ENCODE results near the gene TNFAIP1.
"Not testable (repeated sequence)": the region's sequence is repeated elsewhere in the genome, so short reads cannot be mapped to it uniquely, and the experiment has no call there.

TNFAIP1 gene

DNA sequence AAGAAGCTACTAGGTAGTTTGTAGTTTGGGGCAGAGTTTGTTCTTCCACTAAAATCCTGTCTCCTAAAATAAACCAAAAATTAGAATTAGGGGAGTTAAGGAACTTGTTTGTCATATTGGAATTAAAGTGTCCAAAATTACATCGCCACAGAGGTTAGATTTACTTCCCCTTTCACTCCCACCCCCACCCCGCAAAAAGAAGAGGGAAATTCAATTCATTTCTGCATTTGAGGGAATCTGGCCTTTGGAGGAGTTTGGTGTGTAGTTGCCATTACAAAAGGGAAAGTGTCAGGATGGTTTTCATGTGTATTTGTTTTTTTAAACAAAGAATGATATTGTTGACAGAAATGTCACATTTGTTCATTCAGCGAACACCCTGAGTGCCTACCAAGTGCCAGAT is 10.8 kb upstream of the TNFAIP1 start:
- DNase-seq, result no peak

DNA sequence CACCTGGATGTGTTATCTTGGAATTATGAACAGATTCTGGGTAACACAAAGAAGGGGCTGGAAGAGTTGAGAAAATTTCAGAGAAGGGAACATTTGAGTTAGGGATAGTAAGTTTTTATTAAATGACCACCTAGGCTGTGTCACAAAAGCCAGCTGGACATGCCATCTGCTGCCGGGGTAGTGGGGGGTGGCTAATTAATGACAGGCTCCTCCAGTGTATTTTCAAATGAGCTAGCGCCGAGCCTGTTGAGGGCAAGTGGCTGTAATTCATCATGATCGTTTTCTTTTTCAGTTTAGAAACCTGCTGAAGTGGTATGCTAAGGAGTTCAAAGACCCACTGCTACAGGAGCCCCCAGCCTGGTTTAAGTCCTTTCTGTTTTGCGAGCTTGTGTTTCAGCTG is 10.3 kb upstream of the TNFAIP1 start:
- no peak for DNase-seq

DNA sequence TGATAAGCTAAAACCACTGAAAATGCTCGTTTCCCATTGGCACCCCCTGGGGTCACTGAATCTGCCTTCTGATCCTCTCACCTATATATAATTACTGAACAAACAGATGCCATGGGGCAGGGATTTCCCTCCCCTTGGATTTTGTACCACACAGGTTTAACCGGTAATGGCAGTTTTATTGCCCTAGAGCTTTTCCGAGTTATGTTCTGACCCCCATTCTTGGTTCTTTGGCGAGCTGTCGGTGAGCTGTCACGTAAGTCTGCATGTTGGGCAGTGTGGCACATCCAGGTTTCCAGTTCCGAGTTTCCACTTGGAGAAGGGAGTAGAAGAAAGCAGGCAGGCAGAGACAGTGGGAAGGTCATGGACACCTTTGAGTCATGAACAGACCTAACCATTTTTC is 9.4 kb upstream of the TNFAIP1 start:
- no peak for DNase-seq

DNA sequence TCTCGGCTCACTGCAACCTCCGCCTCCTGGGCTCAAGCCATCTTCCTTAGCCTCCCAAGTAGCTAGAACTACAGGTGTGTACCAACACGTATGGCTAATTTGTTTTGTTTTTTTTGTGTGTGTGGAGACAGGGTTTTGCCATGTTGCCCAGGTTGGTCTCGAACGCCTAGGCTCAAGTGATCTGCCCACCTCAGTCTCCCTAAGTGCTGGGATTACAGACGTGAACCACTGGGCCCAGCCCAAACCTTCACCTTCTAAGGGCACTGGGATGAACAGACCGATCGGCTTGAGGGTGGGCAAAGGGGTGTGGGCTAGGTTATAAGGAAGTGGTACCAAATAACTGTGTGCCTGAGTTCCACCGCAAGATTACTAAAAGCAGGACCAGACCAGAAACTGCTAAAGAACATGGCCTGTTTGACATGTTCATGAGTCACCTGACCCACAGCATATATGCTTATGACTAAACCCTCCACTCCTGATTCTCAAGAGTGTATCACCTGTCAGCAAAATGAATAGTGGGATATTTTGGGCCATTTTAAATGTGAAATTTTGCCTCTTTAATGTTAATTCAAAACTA is 8.4 kb upstream of the TNFAIP1 start:
- no peak for DNase-seq

DNA sequence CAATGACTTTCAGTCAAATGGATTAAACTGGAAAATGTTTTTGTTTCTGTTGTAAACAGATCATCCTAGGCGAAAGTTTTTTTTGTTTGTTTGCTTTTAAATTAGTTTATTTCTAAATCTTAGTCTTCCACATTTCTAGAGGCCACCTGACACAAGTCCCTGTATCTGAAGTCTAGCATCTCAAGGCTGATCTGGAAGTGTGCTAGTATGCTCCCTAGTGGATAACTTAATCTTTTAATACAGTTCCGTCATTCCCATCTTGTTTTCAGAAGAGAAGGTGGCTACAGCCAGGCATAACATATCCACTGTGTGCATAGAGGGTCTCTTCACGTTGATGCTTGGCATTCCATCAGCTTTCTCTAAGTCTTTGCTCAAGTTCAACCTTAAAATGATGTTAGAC is 7.9 kb upstream of the TNFAIP1 start:
- DNase-seq, result no peak

DNA sequence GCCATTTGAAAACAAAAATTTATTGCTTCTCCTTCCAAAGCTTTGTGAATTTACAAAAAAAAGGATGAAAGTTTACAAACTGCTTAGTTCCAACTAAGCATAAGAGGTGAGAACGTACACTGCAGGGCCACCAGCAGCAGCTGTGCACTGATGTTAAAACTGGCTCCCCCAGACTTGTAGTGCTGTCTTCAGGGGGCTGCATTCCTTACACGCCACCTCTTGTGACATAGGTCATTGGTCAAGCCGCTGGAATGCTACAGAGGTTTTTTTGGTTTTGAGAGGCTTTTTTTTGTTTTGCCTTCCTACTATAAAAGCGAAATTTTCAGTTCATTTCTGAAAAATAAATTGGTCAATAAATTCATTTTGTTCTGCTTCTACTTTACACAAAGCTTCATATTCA is 7.2 kb upstream of the TNFAIP1 start:
- DNase-seq, result no peak

DNA sequence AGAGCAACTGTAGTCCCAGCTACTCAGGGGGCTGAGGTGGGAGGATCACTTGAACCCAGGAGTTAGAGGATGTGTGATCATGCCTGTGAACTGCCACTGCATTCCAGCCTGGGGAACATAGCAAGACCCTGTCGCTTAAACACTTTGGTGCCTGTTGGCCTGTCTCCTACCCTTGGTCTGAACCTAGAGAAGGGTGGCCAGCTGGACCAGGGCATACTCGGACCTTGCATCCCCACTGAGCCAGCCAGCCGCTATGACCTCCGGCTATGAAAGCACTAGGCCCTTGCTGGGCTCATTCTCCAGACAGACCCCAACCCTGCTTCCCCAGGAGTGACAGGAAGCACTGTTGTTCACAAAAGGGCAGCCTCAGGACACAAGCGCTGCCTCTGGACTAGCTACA is 4.9 kb upstream of the TNFAIP1 start:
- DNase-seq, result no peak

DNA sequence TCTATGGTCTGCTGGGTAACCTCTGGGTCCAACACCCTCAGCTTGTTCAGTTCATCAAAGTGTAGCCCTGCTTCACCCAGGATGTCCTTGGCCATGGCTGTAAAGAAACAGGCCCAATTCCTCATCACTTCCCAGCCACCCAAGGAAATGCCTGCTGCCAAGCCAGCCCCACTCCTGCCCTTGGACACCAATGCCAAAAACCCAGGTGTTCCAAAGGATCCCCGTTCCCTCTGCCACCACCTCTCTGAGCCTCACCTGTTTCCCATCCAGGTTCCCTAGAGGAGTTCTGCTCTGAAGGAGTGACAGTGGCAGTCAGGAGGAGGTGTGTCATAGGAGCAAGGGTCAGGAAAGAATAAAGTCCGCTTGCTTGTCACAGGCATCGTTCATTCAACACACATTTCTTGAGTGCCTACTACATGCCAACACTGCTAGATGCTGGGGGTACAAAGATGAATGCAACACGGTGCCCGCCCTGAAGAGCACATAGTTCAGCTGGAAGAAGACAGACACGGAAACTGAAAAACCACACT is 3.6 kb upstream of the TNFAIP1 start:
- DNase-seq, result no peak

DNA sequence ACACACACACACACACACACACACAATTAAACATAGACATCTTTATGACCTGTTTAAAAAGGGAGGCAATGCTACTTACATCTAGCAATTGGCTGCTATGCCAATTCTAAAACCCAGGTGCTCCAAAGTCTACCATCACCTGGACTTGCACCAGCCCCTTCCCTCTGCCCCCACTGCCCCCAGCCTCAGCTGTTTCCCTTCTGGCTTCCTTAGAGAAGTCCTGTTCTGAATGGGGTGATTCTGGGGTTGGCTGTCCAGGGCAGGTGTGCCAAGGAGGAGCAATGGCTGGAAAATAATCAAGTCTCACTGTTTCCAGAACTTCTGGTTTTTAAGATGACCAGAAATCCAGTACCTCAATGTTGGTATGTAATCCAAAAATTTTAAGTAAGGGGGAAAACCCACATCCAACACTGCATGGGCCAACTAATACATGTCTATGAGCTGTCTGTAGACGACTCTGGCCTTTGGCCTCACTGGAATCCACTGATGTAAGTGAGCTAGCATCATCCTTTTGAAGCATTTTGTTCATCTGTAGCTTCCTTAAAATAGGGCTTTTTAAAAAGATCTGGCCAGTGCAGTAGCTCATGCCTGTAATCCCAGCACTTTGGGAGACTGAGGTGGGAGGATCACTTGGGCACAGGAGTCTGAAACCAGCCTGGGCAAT is 2.3 kb upstream of the TNFAIP1 start:
- DNase-seq, result no peak

DNA sequence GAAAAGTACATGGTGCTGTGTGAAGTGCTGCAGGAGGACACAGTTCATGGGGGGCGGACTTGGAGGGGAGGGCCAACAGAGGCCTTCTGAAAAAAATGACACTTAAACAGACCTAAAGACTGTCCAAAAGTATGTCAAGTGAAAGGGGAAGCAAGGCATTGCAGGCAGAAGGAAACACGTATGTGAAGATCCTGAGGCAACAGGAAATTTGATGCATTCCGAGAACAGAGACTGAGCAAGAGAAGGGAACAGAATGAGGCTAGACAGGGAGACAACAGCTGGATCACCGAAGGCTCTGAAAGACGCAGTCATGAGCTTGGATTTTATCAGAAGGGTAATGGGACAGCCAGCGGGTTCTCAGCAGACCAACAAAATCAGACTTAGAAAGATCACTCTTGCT is 1.4 kb upstream of the TNFAIP1 start:
- DNase-seq, result no peak

DNA sequence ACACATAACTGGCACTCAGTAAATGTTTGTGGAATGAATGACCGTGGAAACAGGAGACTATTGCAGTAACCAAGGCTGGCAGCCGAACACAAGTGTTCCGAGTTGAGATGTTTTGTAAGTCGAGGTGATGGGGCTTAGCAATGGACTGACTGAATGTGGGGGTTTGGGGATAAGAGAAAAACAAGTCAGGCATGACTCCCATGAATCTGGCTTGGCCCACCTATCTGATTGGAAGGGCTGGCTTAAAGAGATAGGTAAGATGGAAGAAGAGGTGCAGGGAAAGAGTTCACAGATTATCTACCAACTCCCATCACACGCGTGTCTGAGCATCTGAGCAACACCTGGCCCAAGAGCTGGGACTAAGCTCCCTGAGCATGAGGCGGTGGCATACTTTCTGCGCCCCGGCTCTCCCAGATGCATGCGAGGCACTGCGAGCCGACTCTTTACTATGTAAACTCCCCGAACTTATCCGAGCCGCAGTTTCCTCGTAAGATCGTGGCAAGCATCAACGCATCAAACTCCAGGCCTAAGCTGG is 828 bp upstream of the TNFAIP1 start:
- no peak for DNase-seq

DNA sequence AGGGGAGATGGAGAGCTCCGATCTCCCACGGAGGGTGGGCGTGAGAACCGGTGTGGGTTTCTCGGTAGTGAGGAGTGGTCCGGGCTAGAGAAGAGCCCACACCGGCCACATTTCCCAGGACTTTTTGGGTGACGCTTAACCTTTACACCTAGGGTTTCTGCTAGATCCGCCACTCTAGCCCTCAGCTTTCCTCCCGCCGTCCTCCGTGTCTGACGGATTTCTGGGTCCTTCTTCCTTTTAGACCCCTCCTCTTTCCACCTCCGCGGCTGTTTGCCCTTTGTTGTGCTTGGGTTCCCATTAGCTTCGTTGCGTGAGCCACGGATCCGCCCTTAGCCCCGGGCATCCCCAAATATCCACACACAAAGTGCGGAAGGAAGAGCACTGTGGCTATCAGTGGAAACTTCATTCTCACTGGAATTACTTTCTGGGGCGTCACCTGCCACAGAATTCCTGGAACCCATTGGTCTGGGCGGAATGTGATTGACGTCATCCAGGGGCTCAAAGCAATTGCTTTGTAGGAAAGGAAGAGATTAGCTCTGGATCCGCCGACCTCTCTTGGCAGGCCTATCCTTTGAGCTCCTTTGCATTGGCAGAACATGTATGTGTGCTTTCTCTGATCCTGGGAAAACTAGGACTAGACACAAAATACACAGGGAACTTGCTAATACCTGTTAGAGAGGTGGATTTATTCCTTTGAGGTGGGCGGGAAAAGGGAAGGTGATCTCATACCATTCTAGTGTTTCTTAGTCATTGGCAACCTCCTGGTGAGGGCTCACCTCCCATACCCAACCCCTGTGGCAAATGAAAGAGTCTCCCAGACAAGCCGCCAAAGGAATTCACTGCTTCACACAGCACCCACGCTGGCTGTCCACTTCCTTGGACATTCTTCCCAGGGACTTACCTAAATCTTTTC is 654 bp downstream of the TNFAIP1 start:
- peak in 21 of 56 donors; percentile 12 to 65 (median 30) for DNase-seq

DNA sequence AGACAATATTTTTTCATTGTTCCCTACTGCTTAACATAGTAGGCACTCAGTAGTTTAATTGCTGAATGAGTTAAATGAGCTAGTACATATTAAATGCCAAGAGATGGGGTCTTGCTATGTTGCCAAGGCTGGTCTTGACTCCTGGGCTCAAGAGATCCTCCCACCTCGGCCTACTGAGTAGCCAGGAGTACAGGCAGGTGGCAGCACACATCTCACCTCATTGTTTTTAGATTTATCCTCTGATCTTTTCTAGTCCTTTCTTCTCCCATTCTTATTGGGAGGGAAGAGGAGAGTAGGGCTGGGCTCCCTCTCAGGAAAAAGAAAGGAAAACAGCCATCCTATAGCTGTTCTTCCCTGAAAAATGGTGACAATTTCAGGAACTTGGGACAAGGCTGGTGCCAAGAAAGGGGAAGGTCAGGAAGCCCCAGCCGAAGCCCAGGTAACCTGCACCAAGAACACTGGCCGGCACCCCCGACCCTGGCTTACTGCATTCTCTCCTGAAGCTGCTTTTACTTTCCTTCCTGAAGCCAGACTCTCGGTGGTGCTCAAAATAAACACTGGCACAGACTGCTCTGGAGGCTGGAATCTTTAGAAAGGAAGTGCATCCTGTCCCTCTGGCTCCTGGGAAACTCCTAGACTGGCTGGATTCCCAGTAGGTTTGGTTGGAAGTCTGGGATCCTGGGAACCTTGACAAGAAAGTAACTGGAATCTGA is 2.7 kb downstream of the TNFAIP1 start:
- DNase-seq, result no peak

DNA sequence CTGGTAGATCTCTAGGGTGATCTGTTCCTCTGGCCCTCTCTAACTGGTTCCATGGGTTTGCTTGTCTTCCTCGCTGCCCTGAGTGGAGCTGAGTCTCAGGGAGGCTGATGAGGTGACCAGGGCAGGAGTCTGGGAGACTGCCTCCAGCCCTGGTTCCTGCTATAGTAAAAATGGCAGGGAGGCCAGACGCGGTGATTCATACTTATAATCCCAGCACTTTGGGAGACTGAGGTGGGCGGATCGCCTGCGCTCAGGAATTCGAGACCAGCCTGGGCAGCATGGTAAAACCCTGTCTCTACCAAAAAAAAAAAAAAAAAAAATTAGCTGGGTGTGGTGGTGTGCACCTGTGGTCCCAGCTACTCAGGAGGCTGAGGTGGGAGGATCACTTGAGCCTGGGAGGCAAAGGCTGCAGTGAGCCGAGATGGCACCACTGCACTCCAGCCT is 3.2 kb downstream of the TNFAIP1 start:
- not testable (repeated sequence) for DNase-seq

DNA sequence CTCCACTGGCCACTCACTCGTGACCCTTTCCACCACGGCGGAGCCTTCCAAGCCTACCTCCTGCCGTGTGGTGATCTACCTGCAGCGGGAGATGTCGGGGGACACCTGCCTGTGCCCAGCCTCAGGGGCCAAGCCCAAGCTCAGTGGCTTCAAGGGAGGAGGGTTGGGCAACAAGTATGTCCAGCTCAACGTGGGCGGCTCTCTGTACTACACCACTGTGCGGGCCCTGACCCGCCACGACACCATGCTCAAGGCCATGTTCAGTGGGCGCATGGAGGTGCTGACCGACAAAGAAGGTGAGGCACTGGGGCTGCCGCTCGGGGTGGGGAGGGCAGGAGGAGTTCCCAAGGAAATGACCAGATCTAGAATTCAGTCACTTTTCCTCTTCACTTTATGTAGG is 3.9 kb downstream of the TNFAIP1 start:
- DNase-seq, result no peak

DNA sequence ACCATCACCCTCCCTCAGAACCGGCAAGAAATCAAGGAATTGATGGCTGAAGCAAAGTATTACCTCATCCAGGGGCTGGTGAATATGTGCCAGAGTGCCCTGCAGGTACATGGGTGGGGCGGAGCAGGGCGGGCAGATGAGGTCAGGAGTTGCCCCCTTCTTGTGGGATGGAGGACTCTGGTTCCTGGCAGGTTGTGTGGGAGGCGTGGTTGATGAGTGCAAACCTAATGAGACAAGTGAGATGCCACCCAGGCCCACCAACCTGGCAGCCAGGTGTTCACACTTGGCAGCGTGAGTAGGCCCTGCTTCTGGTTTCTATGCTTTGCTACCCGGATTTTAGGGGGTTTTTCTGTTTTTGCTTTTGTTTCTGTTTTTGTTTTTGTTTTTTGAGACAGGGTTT is 4.8 kb downstream of the TNFAIP1 start:
- no peak for DNase-seq

DNA sequence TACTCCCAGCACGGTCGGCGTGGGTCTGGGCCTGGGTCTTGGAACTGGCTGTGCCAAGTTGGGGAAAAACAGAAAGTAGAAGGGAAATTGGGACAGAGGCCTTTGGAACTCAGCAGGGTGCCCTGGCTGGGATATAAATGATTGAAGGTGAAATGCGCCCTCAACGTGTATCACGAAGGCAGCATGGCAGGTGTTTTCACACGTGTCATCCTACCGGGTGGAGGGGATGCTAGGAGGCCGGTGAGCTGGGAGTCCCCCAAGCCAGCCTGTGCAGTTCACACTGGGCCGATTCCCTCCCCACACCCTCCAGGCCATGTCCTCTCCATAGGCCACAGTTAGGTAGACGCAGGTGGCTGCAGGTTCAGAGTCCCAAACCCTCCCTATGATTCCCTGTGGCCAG is 6.0 kb downstream of the TNFAIP1 start:
- no peak for DNase-seq

DNA sequence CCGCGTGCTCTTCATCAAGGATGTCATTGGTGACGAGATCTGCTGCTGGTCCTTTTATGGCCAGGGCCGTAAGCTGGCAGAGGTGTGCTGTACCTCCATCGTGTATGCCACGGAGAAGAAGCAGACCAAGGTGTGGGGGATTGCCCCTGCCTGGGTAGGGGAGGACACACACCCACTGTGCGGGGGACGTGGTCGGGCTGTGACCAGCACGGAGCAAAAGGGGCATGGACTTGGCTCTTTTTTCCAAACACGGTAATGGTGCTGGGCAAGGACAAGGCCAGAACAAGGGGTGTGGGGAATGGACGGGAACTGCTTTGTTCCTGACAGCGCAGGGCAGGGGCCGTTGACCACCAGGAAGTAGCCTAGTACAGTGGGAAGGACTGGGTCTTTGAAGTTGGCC is 6.8 kb downstream of the TNFAIP1 start:
- no peak for DNase-seq

DNA sequence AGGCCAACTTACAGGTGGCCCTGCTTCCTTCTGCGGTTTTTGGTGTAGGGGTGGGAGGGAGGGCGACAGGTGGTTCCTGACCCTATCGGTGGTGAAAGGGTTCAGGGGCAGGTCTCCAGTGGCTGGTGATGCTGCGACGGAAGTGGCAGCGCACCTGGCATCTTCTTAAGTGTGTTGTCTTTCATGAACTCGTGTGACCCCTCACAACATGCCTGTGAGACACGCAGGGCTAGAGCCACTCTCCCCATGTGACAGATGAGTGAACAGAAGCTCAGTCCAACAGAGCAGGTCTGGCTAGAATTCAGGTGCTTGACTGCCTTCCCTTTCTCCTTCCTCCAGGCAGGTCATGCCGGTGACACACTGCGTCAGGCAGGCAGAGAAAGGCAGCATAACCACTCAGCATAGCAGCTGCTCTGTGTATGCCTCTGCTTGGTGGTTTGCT is 8.0 kb downstream of the TNFAIP1 start:
- DNase-seq, result no peak

DNA sequence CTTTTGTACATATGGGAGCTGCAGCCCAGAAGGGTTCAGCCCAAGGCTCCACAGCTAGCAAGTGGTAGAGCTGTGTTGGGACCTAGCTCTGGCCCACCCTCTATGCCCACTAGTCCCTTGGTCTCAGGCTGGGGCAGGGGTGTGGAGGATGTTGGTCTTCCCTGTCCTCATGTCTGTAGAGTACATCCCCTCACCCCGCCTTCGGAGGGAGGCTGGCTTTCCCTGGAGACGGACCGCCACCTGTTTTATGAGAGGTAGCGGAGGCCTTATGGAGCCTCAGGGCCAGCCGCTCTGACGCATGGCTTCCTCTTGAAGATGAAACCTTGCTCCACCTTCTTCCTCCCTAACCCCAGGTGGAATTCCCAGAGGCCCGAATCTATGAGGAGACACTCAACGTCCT is 8.4 kb downstream of the TNFAIP1 start:
- no peak for DNase-seq

DNA sequence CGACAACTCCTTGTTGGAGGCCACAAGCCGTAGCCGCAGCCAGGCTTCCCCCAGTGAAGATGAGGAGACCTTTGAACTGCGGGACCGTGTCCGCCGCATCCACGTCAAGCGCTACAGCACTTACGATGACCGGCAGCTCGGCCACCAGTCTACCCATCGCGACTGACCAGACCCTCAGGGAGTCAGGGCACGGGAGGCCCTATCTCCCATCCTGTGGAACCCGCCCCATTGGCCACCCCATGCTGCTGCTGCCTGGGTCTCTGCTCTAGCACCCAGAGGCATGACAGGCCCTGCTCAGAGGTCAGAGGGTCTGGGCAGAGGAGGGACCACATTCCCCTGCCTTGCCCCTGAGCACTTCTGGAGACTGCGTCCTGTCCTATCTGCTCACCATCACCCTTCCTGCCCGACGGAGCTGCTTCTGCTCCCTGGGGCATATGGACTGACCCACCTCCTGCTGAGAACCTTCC is 8.9 kb downstream of the TNFAIP1 start:
- no peak for DNase-seq
